Measurements from ENCODE around the gene RAP2C.

RAP2C gene

GRCh38 chrX:132206259-132206658 is 13.0 kb downstream of the RAP2C start:
- no peak overlapping the region for H3K9ac ChIP-seq (ENCODE audit: low read length in 5 of 5)
- H3K27ac ChIP-seq (ENCODE audit: low read depth, low read length) = no peak overlapping the region
- H3K9me3 ChIP-seq (ENCODE audit: control insufficient read depth in 5 of 5, low read length in 5 of 5) = no peaks in the 10 kb centered on the region
- H3K4me1 ChIP-seq (ENCODE audit: control insufficient read depth in 5 of 5, insufficient read depth in 5 of 5, low read length in 5 of 5) = peaks cover 0 to 12% (median 6%) of the 10 kb centered on the region in 5 donors
- peaks cover 0 to 6% (median 5%) of the 10 kb centered on the region in 5 donors for H3K27me3 ChIP-seq (ENCODE audit: control insufficient read depth in 5 of 5, insufficient read depth in 4 of 5, low read length in 5 of 5)
- peaks cover 0 to 6% (median under 1%) of the 10 kb centered on the region in 5 donors for H3K36me3 ChIP-seq (ENCODE audit: control insufficient read depth in 5 of 5, insufficient read depth in 5 of 5, low read length in 5 of 5)
- H3K4me3 ChIP-seq (ENCODE audit: low read depth in 1 of 5, low read length in 5 of 5) = no peak overlapping the region

- H3K27ac ChIP-seq (ENCODE audit: low read depth, low read length) = no peak overlapping the region
- peaks cover 0 to 6% (median 0%) of the 10 kb centered on the region in 5 donors for H3K36me3 ChIP-seq (ENCODE audit: control insufficient read depth in 5 of 5, insufficient read depth in 5 of 5, low read length in 5 of 5)
- peaks cover 0 to 8% (median 3%) of the 10 kb centered on the region in 5 donors for H3K4me1 ChIP-seq (ENCODE audit: control insufficient read depth in 5 of 5, insufficient read depth in 5 of 5, low read length in 5 of 5)
- H3K9me3 ChIP-seq (ENCODE audit: control insufficient read depth in 5 of 5, low read length in 5 of 5) = no peaks in the 10 kb centered on the region
- H3K27me3 ChIP-seq (ENCODE audit: control insufficient read depth in 5 of 5, insufficient read depth in 4 of 5, low read length in 5 of 5) = peaks cover 0 to 5% (median 0%) of the 10 kb centered on the region in 5 donors
- H3K9ac ChIP-seq (ENCODE audit: low read length in 5 of 5) = no peak overlapping the region
- H3K4me3 ChIP-seq (ENCODE audit: low read depth in 1 of 5, low read length in 5 of 5) = no peak overlapping the region
Observed at GRCh38 chrX:132204629-132205028, 14.6 kb downstream of the RAP2C start.

GRCh38 chrX:132200976-132201375 is 18.3 kb downstream of the RAP2C start:
- Histone ChIP-seq H3K9ac (ENCODE audit: low read length in 5 of 5) (no peak overlapping the region), H3K4me1 (ENCODE audit: control insufficient read depth in 5 of 5, insufficient read depth in 5 of 5, low read length in 5 of 5) (peaks cover 0 to 3% (median 0%) of the 10 kb centered on the region in 5 donors), H3K36me3 (ENCODE audit: control insufficient read depth in 5 of 5, insufficient read depth in 5 of 5, low read length in 5 of 5) (peaks cover 0 to 6% (median 0%) of the 10 kb centered on the region in 5 donors), H3K27ac (ENCODE audit: low read depth, low read length) (no peak overlapping the region), H3K9me3 (ENCODE audit: control insufficient read depth in 5 of 5, low read length in 5 of 5) (peaks cover 0 to 3% (median 0%) of the 10 kb centered on the region in 5 donors), H3K4me3 (ENCODE audit: low read depth in 1 of 5, low read length in 5 of 5) (no peak overlapping the region), H3K27me3 (ENCODE audit: control insufficient read depth in 5 of 5, insufficient read depth in 4 of 5, low read length in 5 of 5) (peaks cover 0 to 1% (median 0%) of the 10 kb centered on the region in 5 donors)

- peaks cover 0 to 6% (median 0%) of the 10 kb centered on the region in 5 donors for H3K36me3 ChIP-seq (ENCODE audit: control insufficient read depth in 5 of 5, insufficient read depth in 5 of 5, low read length in 5 of 5)
- H3K27me3 ChIP-seq (ENCODE audit: control insufficient read depth in 5 of 5, insufficient read depth in 4 of 5, low read length in 5 of 5) = no peaks in the 10 kb centered on the region
- H3K27ac ChIP-seq (ENCODE audit: low read depth, low read length) = no peak overlapping the region
- no peak overlapping the region for H3K9ac ChIP-seq (ENCODE audit: low read length in 5 of 5)
- peaks cover 0 to 3% (median 0%) of the 10 kb centered on the region in 5 donors for H3K9me3 ChIP-seq (ENCODE audit: control insufficient read depth in 5 of 5, low read length in 5 of 5)
- no peak overlapping the region for H3K4me3 ChIP-seq (ENCODE audit: low read depth in 1 of 5, low read length in 5 of 5)
- no peaks in the 10 kb centered on the region for H3K4me1 ChIP-seq (ENCODE audit: control insufficient read depth in 5 of 5, insufficient read depth in 5 of 5, low read length in 5 of 5)
Observed at GRCh38 chrX:132199941-132200340, 19.3 kb downstream of the RAP2C start.

- Histone ChIP-seq H3K9ac (ENCODE audit: low read length in 5 of 5) (no peak overlapping the region), H3K27me3 (ENCODE audit: control insufficient read depth in 5 of 5, insufficient read depth in 4 of 5, low read length in 5 of 5) (peaks cover 0 to 3% (median 0%) of the 10 kb centered on the region in 5 donors), H3K27ac (ENCODE audit: low read depth, low read length) (no peak overlapping the region), H3K4me3 (ENCODE audit: low read depth in 1 of 5, low read length in 5 of 5) (no peak overlapping the region), H3K4me1 (ENCODE audit: control insufficient read depth in 5 of 5, insufficient read depth in 5 of 5, low read length in 5 of 5) (no peaks in the 10 kb centered on the region), H3K36me3 (ENCODE audit: control insufficient read depth in 5 of 5, insufficient read depth in 5 of 5, low read length in 5 of 5) (no peaks in the 10 kb centered on the region), H3K9me3 (ENCODE audit: control insufficient read depth in 5 of 5, low read length in 5 of 5) (peaks cover 0 to 4% (median 2%) of the 10 kb centered on the region in 5 donors)
Observed at GRCh38 chrX:132193872-132194574, 25.2 kb downstream of the RAP2C start.

- Histone ChIP-seq H3K36me3 (ENCODE audit: control insufficient read depth in 5 of 5, insufficient read depth in 5 of 5, low read length in 5 of 5) (no peaks in the 10 kb centered on the region), H3K27me3 (ENCODE audit: control insufficient read depth in 5 of 5, insufficient read depth in 4 of 5, low read length in 5 of 5) (peaks cover 0 to 3% (median 2%) of the 10 kb centered on the region in 5 donors), H3K9ac (ENCODE audit: low read length in 5 of 5) (no peak overlapping the region), H3K9me3 (ENCODE audit: control insufficient read depth in 5 of 5, low read length in 5 of 5) (peaks cover 0 to 4% (median 2%) of the 10 kb centered on the region in 5 donors), H3K27ac (ENCODE audit: low read depth, low read length) (no peak overlapping the region), H3K4me1 (ENCODE audit: control insufficient read depth in 5 of 5, insufficient read depth in 5 of 5, low read length in 5 of 5) (peaks cover 0 to 5% (median 0%) of the 10 kb centered on the region in 5 donors), H3K4me3 (ENCODE audit: low read depth in 1 of 5, low read length in 5 of 5) (no peak overlapping the region)
Observed at GRCh38 chrX:132191938-132192337, 27.3 kb downstream of the RAP2C start.

- Histone ChIP-seq H3K4me1 (ENCODE audit: control insufficient read depth in 5 of 5, insufficient read depth in 5 of 5, low read length in 5 of 5) (peaks cover 0 to 5% (median 0%) of the 10 kb centered on the region in 5 donors), H3K27ac (ENCODE audit: low read depth, low read length) (no peak overlapping the region), H3K36me3 (ENCODE audit: control insufficient read depth in 5 of 5, insufficient read depth in 5 of 5, low read length in 5 of 5) (no peaks in the 10 kb centered on the region), H3K4me3 (ENCODE audit: low read depth in 1 of 5, low read length in 5 of 5) (no peak overlapping the region), H3K9ac (ENCODE audit: low read length in 5 of 5) (no peak overlapping the region), H3K27me3 (ENCODE audit: control insufficient read depth in 5 of 5, insufficient read depth in 4 of 5, low read length in 5 of 5) (peaks cover 0 to 8% (median 0%) of the 10 kb centered on the region in 5 donors), H3K9me3 (ENCODE audit: control insufficient read depth in 5 of 5, low read length in 5 of 5) (no peaks in the 10 kb centered on the region)
Observed at GRCh38 chrX:132188175-132188574, 31.1 kb downstream of the RAP2C start.

GRCh38 chrX:132187451-132187850 is 31.8 kb downstream of the RAP2C start:
- no peaks in the 10 kb centered on the region for H3K36me3 ChIP-seq (ENCODE audit: control insufficient read depth in 5 of 5, insufficient read depth in 5 of 5, low read length in 5 of 5)
- peaks cover 0 to 8% (median 0%) of the 10 kb centered on the region in 5 donors for H3K27me3 ChIP-seq (ENCODE audit: control insufficient read depth in 5 of 5, insufficient read depth in 4 of 5, low read length in 5 of 5)
- H3K4me1 ChIP-seq (ENCODE audit: control insufficient read depth in 5 of 5, insufficient read depth in 5 of 5, low read length in 5 of 5) = peaks cover 0 to 5% (median 0%) of the 10 kb centered on the region in 5 donors
- H3K9me3 ChIP-seq (ENCODE audit: control insufficient read depth in 5 of 5, low read length in 5 of 5) = no peaks in the 10 kb centered on the region
- no peak overlapping the region for H3K27ac ChIP-seq (ENCODE audit: low read depth, low read length)
- H3K9ac ChIP-seq (ENCODE audit: low read length in 5 of 5) = no peak overlapping the region
- no peak overlapping the region for H3K4me3 ChIP-seq (ENCODE audit: low read depth in 1 of 5, low read length in 5 of 5)

GRCh38 chrX:132184871-132185270 is 34.4 kb downstream of the RAP2C start:
- peaks cover 0 to 5% (median 0%) of the 10 kb centered on the region in 5 donors for H3K4me1 ChIP-seq (ENCODE audit: control insufficient read depth in 5 of 5, insufficient read depth in 5 of 5, low read length in 5 of 5)
- no peak overlapping the region for H3K4me3 ChIP-seq (ENCODE audit: low read depth in 1 of 5, low read length in 5 of 5)
- H3K9me3 ChIP-seq (ENCODE audit: control insufficient read depth in 5 of 5, low read length in 5 of 5) = no peaks in the 10 kb centered on the region
- H3K9ac ChIP-seq (ENCODE audit: low read length in 5 of 5) = no peak overlapping the region
- H3K36me3 ChIP-seq (ENCODE audit: control insufficient read depth in 5 of 5, insufficient read depth in 5 of 5, low read length in 5 of 5) = no peaks in the 10 kb centered on the region
- peaks cover 0 to 8% (median 0%) of the 10 kb centered on the region in 5 donors for H3K27me3 ChIP-seq (ENCODE audit: control insufficient read depth in 5 of 5, insufficient read depth in 4 of 5, low read length in 5 of 5)
- H3K27ac ChIP-seq (ENCODE audit: low read depth, low read length) = no peak overlapping the region

- no peak overlapping the region for H3K4me3 ChIP-seq (ENCODE audit: low read depth in 1 of 5, low read length in 5 of 5)
- no peaks in the 10 kb centered on the region for H3K4me1 ChIP-seq (ENCODE audit: control insufficient read depth in 5 of 5, insufficient read depth in 5 of 5, low read length in 5 of 5)
- H3K9ac ChIP-seq (ENCODE audit: low read length in 5 of 5) = no peak overlapping the region
- H3K27me3 ChIP-seq (ENCODE audit: control insufficient read depth in 5 of 5, insufficient read depth in 4 of 5, low read length in 5 of 5) = peaks cover 0 to 6% (median 3%) of the 10 kb centered on the region in 5 donors
- H3K27ac ChIP-seq (ENCODE audit: low read depth, low read length) = no peak overlapping the region
- no peaks in the 10 kb centered on the region for H3K9me3 ChIP-seq (ENCODE audit: control insufficient read depth in 5 of 5, low read length in 5 of 5)
- no peaks in the 10 kb centered on the region for H3K36me3 ChIP-seq (ENCODE audit: control insufficient read depth in 5 of 5, insufficient read depth in 5 of 5, low read length in 5 of 5)
Observed at GRCh38 chrX:132181364-132181763, 37.9 kb downstream of the RAP2C start.

Data from subcutaneous abdominal adipose tissue (tissue), 5 donors.